Fibroblast of lung (primary cell): ENCODE data around the gene CORIN. TPM values are rescaled to one million over a fixed set of nuclear protein-coding genes. Genes with fewer than 3 reads are reported as not detected.
A peak's percentile ranks its signal among the peaks of the same experiment; 100 is the strongest.

Experiments used
- DNase-seq, 2 donors: peaks; one replicate each; pipeline versions ENCODE4 v3.0.0 to v3.0.0-alpha.2; 2010; ENCODE audit warnings: low read depth in 2 of 2
- H2AFZ ChIP-seq: 2 replicates; pipeline ENCODE4 v1.5.1; 2012; ENCODE audit warnings: low read length, control low read depth, inconsistent platforms
- H3K27ac ChIP-seq: 2 replicates; pipeline ENCODE4 v1.5.1; 2011; ENCODE audit warnings: low read length, control low read depth; ENCODE audit not compliant: insufficient read depth
- H3K27me3 ChIP-seq: 2 replicates; pipeline ENCODE4 v1.5.1; 2011; ENCODE audit warnings: mild to moderate bottlenecking, low read length; ENCODE audit not compliant: control insufficient read depth, insufficient read depth
- H3K36me3 ChIP-seq: 2 replicates; pipeline ENCODE4 v1.5.1; 2011; ENCODE audit warnings: low read length; ENCODE audit not compliant: control insufficient read depth, insufficient read depth
- H3K4me1 ChIP-seq: 2 replicates; pipeline ENCODE4 v1.5.1; 2011; ENCODE audit warnings: low read length; ENCODE audit not compliant: control insufficient read depth, insufficient read depth; ENCODE audit errors: extremely low read depth
- H3K4me2 ChIP-seq: 2 replicates; pipeline ENCODE4 v1.5.1; 2011; ENCODE audit warnings: low read length, control low read depth; ENCODE audit not compliant: insufficient read depth; ENCODE audit errors: extremely low read depth
- H3K4me3 ChIP-seq, 4 experiments: fragments of 200-600 bp in 1 of 4; sonication (generic) in 1 of 4; replicated peaks in 1 of 4; 2 replicates each; pipeline ENCODE4 v1.5.1; 2011 to 2016; ENCODE audit warnings: low read length in 4 of 4, low read depth in 3 of 4, mild to moderate bottlenecking in 3 of 4, control low read depth in 2 of 4, inconsistent platforms in 1 of 4, mixed read lengths in 1 of 4; ENCODE audit not compliant: insufficient read depth in 1 of 4; ENCODE audit errors: control extremely low read depth in 1 of 4
- H3K79me2 ChIP-seq: 2 replicates; pipeline ENCODE4 v1.5.1; 2012; ENCODE audit warnings: mild to moderate bottlenecking, low read length, inconsistent platforms; ENCODE audit not compliant: control insufficient read depth, insufficient read depth
- H3K9ac ChIP-seq: 2 replicates; pipeline ENCODE4 v1.5.1; 2011; ENCODE audit warnings: mild to moderate bottlenecking, low read length, control low read depth; ENCODE audit not compliant: insufficient read depth
- H3K9me3 ChIP-seq: 2 replicates; pipeline ENCODE4 v1.5.1; 2012; ENCODE audit warnings: low read depth, low read length; ENCODE audit not compliant: control insufficient read depth, insufficient read depth
- H4K20me1 ChIP-seq: 2 replicates; pipeline ENCODE4 v1.5.1; 2011; ENCODE audit warnings: low read length; ENCODE audit not compliant: control insufficient read depth, insufficient read depth; ENCODE audit errors: extremely low read depth
- EZH2 ChIP-seq: IDR thresholded peaks from 2 replicates; pipeline ENCODE4 v1.5.1; 2012; ENCODE audit warnings: low read length, control low read depth, mild to moderate bottlenecking; ENCODE audit errors: missing control alignments
- polyA plus RNA-seq, 2 donors: library from polyadenylated mRNA; depleted of rRNA in 1 of 2; stranded (reverse) in 1 of 2; unstranded in 1 of 2; fragments of >200 nt; gene quantifications; 2 replicates each; pipeline ENCODE4 v1.2.1, GENCODE V29; 2011 to 2012; ENCODE audit warnings: missing spikeins in 1 of 2
- total RNA-seq: library from RNA; depleted of rRNA; stranded (reverse); fragments of >200 nt; gene quantifications from 2 replicates; pipeline ENCODE4 v1.2.1, GENCODE V29; 2014
- TF ChIP-seq, protein P1 (sequence below), 2 donors: IDR thresholded peaks in 1 of 2; conservative IDR thresholded peaks in 1 of 2; 1 replicate in 1 of 2; 2 replicates in 1 of 2; pipeline ENCODE4 v1.5.1; 2011 to 2012; ENCODE audit warnings: low read length in 2 of 2, control low read depth in 1 of 2, inconsistent platforms in 1 of 2, low read depth in 1 of 2, mild to moderate bottlenecking in 1 of 2

CORIN gene
- total and polyA plus RNA-seq, 2 donors (not counting 1 experiment from before 2014, with no cell fraction given) = 1.5 to 22.2 TPM

DNA sequence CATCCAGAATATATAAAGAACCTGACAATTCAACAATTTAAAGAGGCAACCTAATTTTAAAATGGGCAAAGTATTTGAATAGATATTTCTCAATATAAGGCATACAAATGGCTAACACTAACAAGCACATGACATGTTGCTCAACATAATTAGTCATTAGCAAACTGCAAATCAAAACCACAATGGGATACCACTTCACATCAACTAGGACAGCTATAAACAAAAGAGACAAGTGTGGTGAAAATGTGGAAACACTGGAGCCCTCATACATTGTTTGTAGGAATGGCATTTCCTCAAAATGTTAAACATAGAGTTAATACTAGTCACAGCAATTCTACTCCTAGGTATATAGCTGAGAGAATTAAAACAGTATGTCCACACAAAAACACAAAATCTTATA, 96.7 kb downstream of the CORIN start:
- no peaks in the 10 kb centered on the region for H3K36me3 ChIP-seq
- no peak overlapping the region for H3K27ac ChIP-seq
- no peak overlapping the region for H2AFZ ChIP-seq
- no peaks in the 10 kb centered on the region for H3K79me2 ChIP-seq
- H3K4me3 ChIP-seq = no peak overlapping the region
- H3K4me2 ChIP-seq = no peak overlapping the region
- TF ChIP-seq, protein P1, sequence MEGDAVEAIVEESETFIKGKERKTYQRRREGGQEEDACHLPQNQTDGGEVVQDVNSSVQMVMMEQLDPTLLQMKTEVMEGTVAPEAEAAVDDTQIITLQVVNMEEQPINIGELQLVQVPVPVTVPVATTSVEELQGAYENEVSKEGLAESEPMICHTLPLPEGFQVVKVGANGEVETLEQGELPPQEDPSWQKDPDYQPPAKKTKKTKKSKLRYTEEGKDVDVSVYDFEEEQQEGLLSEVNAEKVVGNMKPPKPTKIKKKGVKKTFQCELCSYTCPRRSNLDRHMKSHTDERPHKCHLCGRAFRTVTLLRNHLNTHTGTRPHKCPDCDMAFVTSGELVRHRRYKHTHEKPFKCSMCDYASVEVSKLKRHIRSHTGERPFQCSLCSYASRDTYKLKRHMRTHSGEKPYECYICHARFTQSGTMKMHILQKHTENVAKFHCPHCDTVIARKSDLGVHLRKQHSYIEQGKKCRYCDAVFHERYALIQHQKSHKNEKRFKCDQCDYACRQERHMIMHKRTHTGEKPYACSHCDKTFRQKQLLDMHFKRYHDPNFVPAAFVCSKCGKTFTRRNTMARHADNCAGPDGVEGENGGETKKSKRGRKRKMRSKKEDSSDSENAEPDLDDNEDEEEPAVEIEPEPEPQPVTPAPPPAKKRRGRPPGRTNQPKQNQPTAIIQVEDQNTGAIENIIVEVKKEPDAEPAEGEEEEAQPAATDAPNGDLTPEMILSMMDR (conservative IDR thresholded peaks at IDR 0.05 in 1 of 2, IDR thresholded peaks at IDR 0.05 in 1 of 2; ENCODE audit: low read depth in 1 of 2, low read length in 2 of 2) = no peak
- no peaks in the 10 kb centered on the region for H3K9me3 ChIP-seq
- H3K27me3 ChIP-seq = no peaks in the 10 kb centered on the region
- H3K4me1 ChIP-seq = no peaks in the 10 kb centered on the region
- DNase-seq = peak in 1 of 2 donors; percentile 64
- H4K20me1 ChIP-seq = no peaks in the 10 kb centered on the region
- no peak overlapping the region for H3K9ac ChIP-seq

DNA sequence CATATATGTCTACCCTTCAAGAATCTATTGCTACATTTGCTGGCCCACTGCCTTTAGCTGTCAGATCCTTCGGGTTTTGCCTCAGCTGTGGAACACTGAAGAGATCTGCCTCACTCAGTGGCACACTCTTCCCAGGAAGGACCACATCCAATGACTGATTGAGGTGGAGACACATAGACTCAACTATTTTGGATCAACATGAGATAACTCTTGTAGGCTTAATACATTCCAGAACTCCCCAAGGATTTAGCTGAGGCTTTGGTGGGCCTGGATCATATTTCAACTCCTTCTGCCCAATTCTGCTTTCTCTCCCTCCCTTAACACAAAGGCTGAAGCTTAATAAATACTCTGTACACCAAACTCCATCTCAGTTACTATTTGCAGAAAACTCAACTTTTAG, 100.5 kb downstream of the CORIN start:
- Histone ChIP-seq H2AFZ (no peak overlapping the region), H3K27me3 (no peaks in the 10 kb centered on the region), H3K79me2 (no peaks in the 10 kb centered on the region), H3K4me1 (no peaks in the 10 kb centered on the region), H3K9me3 (no peaks in the 10 kb centered on the region), H4K20me1 (no peaks in the 10 kb centered on the region), H3K9ac (no peak overlapping the region), H3K27ac (no peak overlapping the region), H3K4me2 (no peak overlapping the region), H3K36me3 (no peaks in the 10 kb centered on the region), H3K4me3 (no peak overlapping the region)
- no peak for DNase-seq
- TF ChIP-seq, protein P1 (conservative IDR thresholded peaks at IDR 0.05 in 1 of 2, IDR thresholded peaks at IDR 0.05 in 1 of 2; ENCODE audit: low read depth in 1 of 2, low read length in 2 of 2) = no peak
- no peak for TF ChIP-seq EZH2

DNA sequence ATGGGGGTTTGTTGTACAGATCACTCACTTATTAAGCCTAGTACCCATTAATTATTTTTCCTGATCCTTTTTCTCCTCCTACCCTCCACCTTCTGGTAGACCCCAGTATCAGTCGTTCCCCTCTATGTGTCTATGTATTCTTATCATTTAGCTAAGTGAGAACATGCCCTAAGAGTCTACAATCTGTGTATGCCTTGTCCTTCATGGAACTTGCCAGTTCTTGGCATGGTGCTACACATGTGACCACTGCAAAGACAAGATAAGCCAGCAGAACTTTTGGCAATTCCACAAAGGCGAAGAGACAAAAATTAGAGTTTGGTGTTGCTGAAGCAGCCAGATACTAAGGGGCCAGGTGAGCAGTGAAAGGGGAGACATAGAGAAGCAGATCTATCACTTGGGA, 101.3 kb downstream of the CORIN start:
- Histone ChIP-seq H3K9me3 (no peaks in the 10 kb centered on the region), H3K27ac (no peak overlapping the region), H3K4me1 (no peaks in the 10 kb centered on the region), H4K20me1 (no peaks in the 10 kb centered on the region), H3K4me2 (no peak overlapping the region), H3K79me2 (no peaks in the 10 kb centered on the region), H3K4me3 (no peak overlapping the region), H2AFZ (no peak overlapping the region), H3K36me3 (no peaks in the 10 kb centered on the region), H3K9ac (no peak overlapping the region), H3K27me3 (no peaks in the 10 kb centered on the region)
- TF ChIP-seq, protein P1 (conservative IDR thresholded peaks at IDR 0.05 in 1 of 2, IDR thresholded peaks at IDR 0.05 in 1 of 2; ENCODE audit: low read depth in 1 of 2, low read length in 2 of 2) = no peak
- TF ChIP-seq EZH2 = no peak
- no peak for DNase-seq
